Activated naive CD4-positive, alpha-beta T cell treated with Interleukin-2 at 50 U/mL for 16 hours (primary cell): ENCODE results near the gene SSBP4.
"Not testable (repeated sequence)": the region's sequence is repeated elsewhere in the genome, so short reads cannot be mapped to it uniquely, and the experiment has no call there.

Experiments used
- DNase-seq: peaks from one replicate; pipeline ENCODE4 v3.0.0-alpha.2; 2020

The SSBP4 gene

DNA sequence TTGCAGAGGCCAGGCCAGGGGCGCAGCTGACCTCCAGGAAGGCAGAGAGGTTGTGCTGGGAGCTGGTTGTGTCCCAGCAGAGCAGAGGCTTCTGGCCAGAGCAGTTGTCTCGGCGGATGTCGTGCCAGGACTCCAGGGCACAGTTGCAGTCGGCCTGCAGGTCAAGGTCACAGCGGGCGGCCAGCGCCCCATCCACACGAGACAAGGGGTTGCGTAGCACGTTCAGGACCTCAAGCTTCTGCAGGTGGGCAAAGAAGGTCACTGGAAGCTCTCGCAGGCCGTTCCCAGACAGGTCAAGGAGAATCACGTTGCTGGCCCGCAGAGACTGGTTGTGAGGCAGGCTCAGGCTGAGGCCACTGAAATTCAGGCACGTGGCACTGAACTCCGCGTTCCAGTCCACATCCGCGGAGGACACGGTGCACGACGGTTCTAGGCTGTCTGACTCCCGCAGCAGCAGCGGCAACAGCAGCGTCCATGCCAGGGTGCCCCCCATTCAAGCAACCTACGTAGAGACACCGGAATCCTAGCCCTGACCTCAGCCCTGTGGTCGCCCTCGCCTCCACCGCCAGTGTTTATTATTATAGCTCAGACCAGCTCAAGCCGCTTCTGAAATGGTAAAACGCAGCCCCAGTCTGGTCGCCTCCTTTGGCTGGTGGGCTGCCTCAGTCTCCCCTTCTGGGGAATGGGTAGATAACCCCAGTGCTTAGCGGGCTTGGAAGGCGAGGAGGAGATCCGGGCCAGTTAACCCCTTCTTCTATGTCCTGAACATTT lies 22.5 kb upstream of the SSBP4 start:
- no peak for DNase-seq

DNA sequence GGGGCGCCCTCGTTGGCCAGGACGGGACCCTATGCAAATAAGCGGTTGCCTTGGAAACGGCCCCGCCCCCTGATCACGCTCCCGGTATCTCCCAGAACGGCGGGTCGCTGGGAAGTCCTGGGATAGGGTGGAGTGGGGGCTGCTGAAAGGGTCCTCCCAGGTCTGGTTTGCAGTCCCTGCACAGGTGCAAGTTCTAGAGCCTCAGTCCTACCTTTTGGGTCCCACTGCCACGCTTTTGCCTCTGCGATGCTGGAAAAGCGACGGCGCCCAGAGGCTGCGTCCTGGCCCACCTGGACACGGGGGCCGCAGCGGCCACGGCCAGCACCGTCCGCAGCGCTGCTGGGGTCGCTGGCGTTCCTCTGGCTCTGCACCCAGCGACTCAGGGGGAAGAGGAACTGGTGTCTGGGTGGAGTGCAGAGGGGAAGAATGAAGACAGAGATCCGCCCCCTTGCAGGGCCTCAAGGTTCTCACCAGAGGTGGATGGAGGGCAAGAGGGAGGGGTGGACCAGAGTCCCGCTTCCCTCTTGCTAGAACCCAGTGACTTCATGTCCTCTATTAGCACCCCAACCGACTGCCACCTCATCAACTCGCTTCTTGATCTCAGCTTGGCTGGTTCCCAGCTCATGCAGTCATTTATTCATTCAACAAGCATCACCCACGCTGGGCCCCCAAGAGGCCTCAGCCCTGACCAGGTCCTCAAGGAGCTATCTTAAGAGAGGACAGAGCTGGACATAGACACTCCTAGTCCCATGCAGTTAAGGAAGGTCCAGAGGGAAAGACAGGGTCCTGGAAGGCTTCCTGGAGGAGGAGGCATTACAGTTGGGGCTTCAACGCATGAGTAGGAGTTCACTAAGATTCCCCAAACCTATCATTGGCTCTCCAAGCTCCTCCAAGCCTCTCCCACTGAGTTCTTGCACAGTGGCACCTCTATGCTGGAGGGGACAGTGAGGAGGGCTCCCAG lies 21.7 kb upstream of the SSBP4 start, which contains the start of gene LRRC25:
LRRC25 (minus strand) TSS at position 381 of the 961 bp plus-strand sequence. CDS start 659 bp downstream, outside the sequence.
- DNase-seq = no peak

DNA sequence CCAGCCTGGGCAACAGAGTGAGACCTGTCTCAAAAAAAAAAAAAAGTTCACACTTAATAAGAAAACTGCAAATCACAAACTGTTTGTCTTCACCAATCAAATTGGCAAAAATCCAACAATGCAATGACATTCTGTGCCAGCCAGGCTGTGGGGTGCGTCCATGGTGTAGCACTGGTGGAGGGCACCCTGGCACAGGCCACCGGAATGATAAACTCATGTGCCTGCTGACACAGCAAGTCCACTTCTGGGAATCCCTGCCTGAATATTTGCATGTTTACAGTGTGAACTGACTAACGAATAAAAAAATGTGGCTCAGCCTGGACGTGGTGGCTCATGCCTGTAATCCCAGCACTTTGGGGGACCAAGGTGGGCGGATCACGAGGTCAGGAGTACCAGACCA lies 20.2 kb upstream of the SSBP4 start:
- no peak for DNase-seq

DNA sequence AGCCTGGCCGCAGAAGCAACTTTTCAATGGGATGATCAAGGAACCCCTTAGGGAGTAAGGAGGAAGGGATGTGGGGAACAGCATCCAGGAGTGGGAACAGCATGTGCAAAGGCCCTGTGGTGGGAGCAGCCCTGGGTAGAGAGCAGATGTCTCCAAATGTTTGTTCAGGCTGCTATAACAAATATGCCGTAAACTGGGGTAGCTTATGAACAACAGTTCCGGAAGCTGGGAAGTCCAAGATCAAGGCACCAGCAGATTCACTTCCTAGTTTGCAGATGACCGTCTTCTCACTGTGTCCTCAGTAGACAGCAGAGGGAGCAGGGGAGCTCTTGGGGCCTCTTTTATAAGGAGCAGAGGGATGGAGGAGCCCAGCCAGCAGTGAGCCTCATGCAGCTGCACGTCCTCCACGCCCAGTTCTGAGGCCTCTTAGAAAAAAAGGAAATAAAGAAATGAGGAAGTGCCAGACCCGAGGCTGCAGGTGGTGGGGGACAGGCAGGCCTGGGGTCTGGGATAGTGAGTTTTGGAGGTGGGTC lies 17.6 kb upstream of the SSBP4 start:
- no peak for DNase-seq

GRCh38 chr19:18402455-18403248 lies 16.5 kb upstream of the SSBP4 start:
- not testable (repeated sequence) for DNase-seq

DNA sequence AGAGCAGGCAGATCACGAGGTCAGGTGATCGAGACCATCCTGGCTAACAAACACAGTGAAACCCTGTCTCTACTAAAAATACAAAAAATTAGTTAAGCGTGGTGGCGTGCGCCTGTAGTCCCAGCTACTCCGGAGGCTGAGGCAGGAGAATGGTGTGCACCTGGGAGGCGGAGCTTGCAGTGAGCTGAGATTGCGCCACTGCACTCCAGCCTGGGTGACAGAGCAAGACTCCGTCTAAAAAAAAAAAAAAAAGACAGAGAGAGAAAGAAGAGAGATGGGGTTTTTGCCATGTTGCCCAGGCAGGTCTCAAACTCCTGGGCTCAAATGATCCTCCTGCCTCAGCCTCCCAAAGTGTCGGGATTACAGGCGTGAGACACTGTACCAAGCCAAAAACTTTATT lies 13.4 kb upstream of the SSBP4 start:
- not testable (repeated sequence) for DNase-seq

- DNase-seq = no peak
Measured at GRCh38 chr19:18406749-18407148, 12.4 kb upstream of the SSBP4 start.

- no peak for DNase-seq
Measured at GRCh38 chr19:18408053-18408476, 11.1 kb upstream of the SSBP4 start.

DNA sequence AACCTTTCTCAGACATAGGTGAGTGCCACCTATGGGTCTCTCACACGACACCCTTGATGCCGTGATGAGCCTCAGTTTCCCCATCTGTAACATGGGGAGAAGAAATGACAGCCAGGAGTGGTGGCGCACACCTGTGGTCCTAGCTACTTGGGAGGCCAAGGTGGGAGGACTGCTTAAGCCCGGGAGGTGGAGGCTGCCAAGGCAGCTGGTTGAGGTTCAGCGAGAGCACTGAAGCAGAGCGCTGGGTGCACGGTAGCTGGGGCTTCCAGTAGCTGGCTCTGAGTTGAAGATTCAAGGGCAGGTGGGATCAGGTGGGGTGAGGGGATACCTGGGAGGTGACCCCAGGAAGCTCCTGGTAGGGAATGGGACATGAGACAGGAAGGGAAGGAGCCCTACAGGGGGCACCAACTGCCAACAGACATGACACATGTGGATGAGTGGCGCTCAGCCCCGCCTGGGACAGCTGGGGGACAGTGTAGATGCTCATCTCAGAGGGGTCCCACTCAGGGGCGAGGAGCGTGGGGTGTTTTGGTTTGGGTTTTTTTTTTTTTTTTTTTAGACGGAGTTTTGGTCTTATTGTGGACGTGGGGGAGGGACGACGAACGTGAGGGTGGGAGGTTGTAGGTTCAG lies 6.5 kb upstream of the SSBP4 start:
- no peak for DNase-seq

GRCh38 chr19:18414504-18415177 lies 4.6 kb upstream of the SSBP4 start:
- DNase-seq = no peak

- no peak for DNase-seq
Measured at GRCh38 chr19:18415178-18415867, 3.9 kb upstream of the SSBP4 start.

GRCh38 chr19:18416778-18417249 lies 2.4 kb upstream of the SSBP4 start:
- DNase-seq = peak; percentile 72

GRCh38 chr19:18417250-18418028 lies 1.8 kb upstream of the SSBP4 start:
- DNase-seq = peak; percentile 42

DNA sequence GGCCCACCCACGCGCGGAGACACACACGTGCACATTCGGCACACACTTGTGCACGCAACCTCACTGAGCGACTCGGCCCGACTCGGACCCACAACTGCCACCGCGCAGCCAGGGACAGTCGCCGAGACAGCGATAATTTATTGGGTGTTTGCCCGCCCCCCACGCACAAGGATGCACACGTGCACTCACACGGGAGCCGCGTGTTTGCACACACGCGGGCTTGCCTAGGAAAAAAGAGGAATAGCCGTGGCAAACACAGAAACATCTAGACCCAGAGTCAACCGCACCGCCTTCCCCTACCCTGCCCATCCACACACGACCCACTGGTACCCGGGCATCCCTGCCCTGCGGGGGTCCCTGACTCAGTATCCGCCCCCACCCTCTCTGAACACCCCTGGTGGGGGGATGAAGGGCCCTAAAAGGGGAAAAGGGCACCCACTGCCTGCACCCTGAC lies 1.1 kb upstream of the SSBP4 start:
- peak; percentile 49 for DNase-seq

GRCh38 chr19:18418483-18419194 lies 559 bp upstream of the SSBP4 start:
- no peak for DNase-seq

GRCh38 chr19:18419699-18420460 lies 682 bp downstream of the SSBP4 start:
- peak; percentile 69 for DNase-seq

DNA sequence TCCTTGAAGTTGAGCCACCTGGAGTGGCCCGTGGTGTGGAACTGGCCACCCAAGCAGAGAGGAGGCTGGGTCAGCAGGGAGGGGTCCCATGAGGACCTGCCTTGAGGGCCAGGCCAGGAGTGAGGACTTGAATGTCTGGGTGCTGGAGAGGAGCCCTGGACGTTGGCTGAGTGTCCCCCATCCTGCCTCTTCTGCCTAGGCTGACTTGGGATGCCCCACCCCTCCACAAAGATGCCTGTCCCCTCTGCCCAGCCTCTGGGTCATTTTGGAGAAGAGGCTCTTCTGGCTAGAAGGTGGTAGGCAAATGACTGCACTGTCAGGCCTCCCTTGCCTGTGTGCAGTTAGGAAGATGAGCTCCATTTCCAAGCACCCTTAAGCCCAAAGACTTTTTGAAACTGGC lies 1.7 kb downstream of the SSBP4 start:
- DNase-seq = no peak

DNA sequence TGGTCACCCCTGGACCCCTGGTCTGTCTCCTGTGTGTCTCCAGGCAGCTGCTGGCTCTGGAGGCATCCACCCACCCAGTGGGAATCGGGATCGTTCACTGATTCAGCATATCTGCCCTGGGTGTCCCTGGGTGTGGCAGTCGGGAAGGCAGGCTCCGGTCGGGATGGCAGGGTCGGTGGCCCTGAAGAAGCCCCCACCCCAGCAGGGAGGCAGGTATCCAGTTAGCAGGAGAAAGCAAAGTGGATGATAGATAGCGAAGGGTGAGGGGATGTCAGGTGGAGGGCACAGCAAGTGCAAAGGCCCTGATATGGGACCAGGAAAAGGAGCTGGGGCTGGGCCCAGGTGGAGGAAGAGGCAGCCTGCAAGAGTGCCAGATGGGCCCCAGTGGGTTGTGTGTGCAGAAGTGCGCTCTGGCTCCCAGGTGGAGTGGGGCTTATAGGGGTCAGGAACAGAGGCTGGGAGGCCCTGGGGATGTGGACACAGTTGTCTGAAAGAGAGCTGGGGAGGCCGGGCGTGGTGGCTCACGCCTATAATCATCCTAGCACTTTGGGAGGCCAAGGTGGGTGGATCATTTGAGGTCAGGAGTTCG lies 2.3 kb downstream of the SSBP4 start:
- no peak for DNase-seq
